A549 (cell line): Measurements from ENCODE around the gene ZNF282. TPM values are rescaled to one million over a fixed set of nuclear protein-coding genes. Genes with fewer than 3 reads are reported as not detected.

Source experiments
- ATAC-seq, 2 experiments: fragments of 200-7000 bp in 1 of 2; fragments of >200 bp in 1 of 2; cut with Nextera tagmentation in 1 of 2; cut with Tn5 transposase in 1 of 2; 3 replicates each; pipeline versions ENCODE4 v1.8.0 to v1.9.1; 2018 to 2020; ENCODE audit warnings: mild to moderate bottlenecking in 1 of 2, moderate library complexity in 1 of 2
- CTCF ChIA-PET: fragments of 300-600 bp; sonication (Branson Sonifier 250); formaldehyde crosslinking; extraction: SDS; loops from one replicate; lab custom pipeline; 2021; ENCODE audit warnings: antibody characterized with exemption, inconsistent platforms; lab: Yijun Ruan, JAX
- POLR2A ChIA-PET: fragments of 350-600 bp; formaldehyde crosslinking; extraction: SDS; loops from one replicate; lab custom pipeline; 2021; ENCODE audit warnings: antibody characterized with exemption, inconsistent platforms; lab: Yijun Ruan, JAX
- DNase-seq, 2 experiments: peaks; one replicate each; pipeline versions ENCODE4 v3.0.0 to v3.0.0-alpha.2; 2011 to 2016; ENCODE audit warnings: low read depth in 1 of 2, low spot score in 1 of 2
- FAIRE-seq: peaks from 2 replicates; lab custom pipeline; 2011; peaks lifted over from hg19 to GRCh38; lab: Jason Lieb, UNC
- H3K27ac ChIP-seq, 2 experiments: fragments of >200 bp; sonication (Bioruptor Twin); formaldehyde crosslinking; 3 replicates each; pipeline ENCODE4 v1.5.1; 2016 to 2017
- H3K4me1 ChIP-seq: fragments of >200 bp; sonication (Bioruptor Twin); formaldehyde crosslinking; 3 replicates; pipeline ENCODE4 v1.6.1; 2016
- H3K4me2 ChIP-seq: fragments of >200 bp; sonication (Bioruptor Twin); formaldehyde crosslinking; 3 replicates; pipeline ENCODE4 v1.6.1; 2016
- H3K4me3 ChIP-seq: fragments of >200 bp; sonication (Bioruptor Twin); formaldehyde crosslinking; 3 replicates; pipeline ENCODE4 v1.5.1; 2016
- H3K9me3 ChIP-seq: fragments of >200 bp; sonication (Bioruptor Twin); formaldehyde crosslinking; 3 replicates; pipeline ENCODE4 v1.6.1; 2016
- BHLHE40 ChIP-seq: IDR thresholded peaks from 2 replicates; pipeline ENCODE4 v1.6.1; 2012; ENCODE audit warnings: low read depth, low read length, inconsistent platforms
- CBX2 ChIP-seq: fragments of 200-600 bp; sonication (generic); IDR thresholded peaks from 2 replicates; pipeline ENCODE4 v1.6.1; 2016; ENCODE audit warnings: low read depth, mild to moderate bottlenecking, borderline replicate concordance
- CHD4 ChIP-seq: fragments of 200-600 bp; sonication (generic); IDR thresholded peaks from 2 replicates; pipeline ENCODE4 v1.6.1; 2016; ENCODE audit warnings: antibody characterized with exemption, mild to moderate bottlenecking, borderline replicate concordance
- CTCF ChIP-seq: fragments of >200 bp; sonication (Bioruptor Twin); formaldehyde crosslinking; IDR thresholded peaks from 3 replicates; pipeline ENCODE4 v1.5.1; 2016
- E2F6 ChIP-seq: IDR thresholded peaks from 2 replicates; pipeline ENCODE4 v1.6.1; 2012; ENCODE audit warnings: low read depth, borderline replicate concordance
- ELK1 ChIP-seq: fragments of 150-350 bp; IDR thresholded peaks from 2 replicates; pipeline ENCODE4 v1.6.1; 2014; ENCODE audit warnings: low read depth, mild to moderate bottlenecking, low read length
- ESRRA ChIP-seq: fragments of 150-350 bp; IDR thresholded peaks from 2 replicates; pipeline ENCODE4 v1.6.1; 2014; ENCODE audit warnings: mild to moderate bottlenecking, low read length, borderline replicate concordance
- FOSL2 ChIP-seq, 2 experiments: fragments of 450-650 bp in 1 of 2; fragments of >200 bp in 1 of 2; sonication (Bioruptor Twin) in 1 of 2; formaldehyde crosslinking; IDR thresholded peaks; 2 replicates each; pipeline versions ENCODE4 v1.5.0 to v1.6.1; 2016 to 2020; ENCODE audit warnings: mild to moderate bottlenecking in 1 of 2, moderate library complexity in 1 of 2
- GATA3 ChIP-seq: IDR thresholded peaks from 2 replicates; pipeline ENCODE4 v1.6.1; 2012; ENCODE audit warnings: borderline replicate concordance
- HDAC2 ChIP-seq: fragments of 200-600 bp; sonication (generic); IDR thresholded peaks from 2 replicates; pipeline ENCODE4 v1.6.1; 2016
- HES2 ChIP-seq: fragments of >200 bp; sonication (Bioruptor Twin); formaldehyde crosslinking; IDR thresholded peaks from 2 replicates; pipeline ENCODE4 v1.6.1; 2016
- HMGXB4 ChIP-seq: fragments of 250-450 bp; sonication (Bioruptor Pico); IDR thresholded peaks from 2 replicates; pipeline ENCODE4 v1.5.0; 2021; ENCODE audit warnings: mild to moderate bottlenecking, moderate library complexity, borderline replicate concordance
- HOXB5 ChIP-seq: fragments of 250-450 bp; sonication (Bioruptor Pico); IDR thresholded peaks from 2 replicates; pipeline ENCODE4 v1.5.0; 2020; ENCODE audit warnings: mild to moderate bottlenecking, moderate library complexity
- KDM1A ChIP-seq: fragments of 200-600 bp; sonication (generic); IDR thresholded peaks from 2 replicates; pipeline ENCODE4 v1.6.1; 2016; ENCODE audit warnings: low read depth, mild to moderate bottlenecking
- MAX ChIP-seq: IDR thresholded peaks from 2 replicates; pipeline ENCODE4 v1.6.1; 2012
- MYC ChIP-seq: IDR thresholded peaks from 2 replicates; pipeline ENCODE4 v1.6.1; 2012; ENCODE audit warnings: mild to moderate bottlenecking, inconsistent platforms, low read length, improper control_type of control experiment, borderline replicate concordance
- RAD21 ChIP-seq, 2 experiments: fragments of >200 bp in 1 of 2; sonication (Bioruptor Twin) in 1 of 2; formaldehyde crosslinking in 1 of 2; IDR thresholded peaks in 1 of 2; conservative IDR thresholded peaks in 1 of 2; 2 replicates in 1 of 2; 3 replicates in 1 of 2; pipeline ENCODE4 v1.6.1; 2012 to 2018; ENCODE audit warnings: inconsistent platforms in 1 of 2
- REST ChIP-seq: fragments of 200-600 bp; sonication (generic); IDR thresholded peaks from 2 replicates; pipeline ENCODE4 v1.6.1; 2016; ENCODE audit warnings: antibody characterized with exemption, mild to moderate bottlenecking, moderate library complexity
- TP53 ChIP-seq: fragments of 250-450 bp; sonication (Bioruptor Pico); IDR thresholded peaks from 2 replicates; pipeline ENCODE4 v1.5.0; 2021; ENCODE audit warnings: mild to moderate bottlenecking, moderate library complexity
- USF2 ChIP-seq: fragments of 450-650 bp; IDR thresholded peaks from 2 replicates; pipeline ENCODE4 v1.6.1; 2014; ENCODE audit warnings: antibody characterized with exemption
- WGBS: methylation state at CpG from one replicate; pipeline ENCODE4 v1.1.6; 2017; ENCODE audit errors: missing lambda C conversion rate; 5-methylcytosine and 5-hydroxymethylcytosine counted together
- polyA plus RNA-seq, 4 experiments: library from polyadenylated mRNA; depleted of rRNA in 3 of 4; stranded (reverse); fragments of >200 nt; fragmentation: RNase III in 1 of 4; extraction: RNeasy Plus Mini Kit Qiagen cat#74134 plus additional on column Dnase treatment in 1 of 4; gene quantifications; 2 replicates in 3 of 4; 3 replicates in 1 of 4; pipeline ENCODE4 v1.2.3, GENCODE V29; 2011 to 2017

Gene ZNF282
- polyA plus RNA-seq, 2 of the 4 experiments (the other 2 are of a cell fraction) = 11.9 to 18.4 TPM

GRCh38 chr7:149209518-149210269 is 14.3 kb downstream of the ZNF282 start:
- ATAC-seq (peak; percentile 89 to 94), FAIRE-seq (peak; percentile 63), DNase-seq (peak; percentile 74 to 83)
- H3K4me3 ChIP-seq = no peak overlapping the region
- WGBS = 62% methylated on average over 7 of the region's 7 CpGs
- ChIA-PET CTCF (interaction anchor here (0.6 to 2.4 kb wide), 7 partner anchors 11 to 108 kb away, joined by 3 to 9 read pairs (median 3); partner anchors contain the start of gene ZNF282), POLR2A (no interaction called here)
- peak; percentile 64 for TF ChIP-seq CTCF
- TF ChIP-seq FOSL2 (IDR thresholded peaks at IDR 0.05) = no peak
- TF ChIP-seq FOSL2 (CRISPR knock-in tag; IDR thresholded peaks at IDR 0.05) = peak; percentile 69
- peak in 1 of 2 experiments; percentile 39; a peak in 2 of 5 replicates for TF ChIP-seq RAD21 (conservative IDR thresholded peaks at IDR 0.05 in 1 of 2, IDR thresholded peaks at IDR 0.05 in 1 of 2)
- TF ChIP-seq TP53 (CRISPR knock-in tag) = no peak
- H3K4me2 ChIP-seq = no peak overlapping the region
- no peaks in the 10 kb centered on the region for H3K9me3 ChIP-seq
- H3K4me1 ChIP-seq = peaks cover 6% of the 10 kb centered on the region; the same call in 1 of the 3 replicates
- H3K27ac ChIP-seq = no peak overlapping the region

- TF ChIP-seq BHLHE40 = no peak
- no peak for TF ChIP-seq HES2
- TF ChIP-seq USF2 = no peak
- TF ChIP-seq MAX = no peak
- TF ChIP-seq REST = no peak
- TF ChIP-seq RAD21 (conservative IDR thresholded peaks at IDR 0.05 in 1 of 2, IDR thresholded peaks at IDR 0.05 in 1 of 2) = no peak
- no peak for TF ChIP-seq HOXB5 (CRISPR knock-in tag)
- TF ChIP-seq ESRRA = no peak
- no peak for TF ChIP-seq CBX2
- no peak for TF ChIP-seq KDM1A
- no peak for TF ChIP-seq ELK1
- no peak for TF ChIP-seq CHD4
- no peak for TF ChIP-seq GATA3
- no peak for TF ChIP-seq E2F6
- TF ChIP-seq HDAC2 = no peak
- no peak for TF ChIP-seq HMGXB4
- TF ChIP-seq MYC = no peak
- FAIRE-seq (no peak), DNase-seq (no peak), ATAC-seq (no peak)
- H3K9me3 ChIP-seq = no peaks in the 10 kb centered on the region
- no peak overlapping the region for H3K27ac ChIP-seq
- WGBS = 90% methylated on average over 7 of the region's 11 CpGs
- H3K4me3 ChIP-seq = no peak overlapping the region
- ChIA-PET CTCF (interaction anchor here (0.8 to 2.4 kb wide), 8 partner anchors 12 to 25 kb away, joined by 3 to 9 read pairs (median 6); partner anchors contain the start of gene ZNF282), POLR2A (no interaction called here)
- H3K4me1 ChIP-seq = peaks cover 6% of the 10 kb centered on the region; the same call in 1 of the 3 replicates
- no peak overlapping the region for H3K4me2 ChIP-seq
Measured at GRCh38 chr7:149210551-149210950, 15.2 kb downstream of the ZNF282 start.
